CD4-positive, alpha-beta memory T cell (primary cell): ENCODE results near the gene ACER2. TPM values are rescaled to one million over a fixed set of nuclear protein-coding genes. Genes with fewer than 3 reads are reported as not detected.

Experiments used
- CTCF ChIA-PET: fragments of 350-600 bp; sonication (Branson Sonifier 250); formaldehyde crosslinking; loops from one replicate; lab custom pipeline; 2021; ENCODE audit warnings: inconsistent platforms; ENCODE audit not compliant: partially characterized antibody; lab: Charles Lee
- POLR2A ChIA-PET: fragments of 350-600 bp; sonication (Branson Sonifier 250); formaldehyde crosslinking; loops from one replicate; lab custom pipeline; 2021; ENCODE audit not compliant: partially characterized antibody; lab: Charles Lee
- DNase-seq, 5 donors: peaks; one replicate each; pipeline versions ENCODE4 v3.0.0 to v3.0.0-alpha.2; 2020 to 2022; ENCODE audit warnings: mixed read lengths in 1 of 5
- H3K27ac ChIP-seq: one replicate; pipeline ENCODE4 v1.7.0; 2013; ENCODE audit warnings: low read depth, low read length
- H3K27me3 ChIP-seq: 2 replicates; pipeline ENCODE4 v1.7.0; 2013; ENCODE audit warnings: mild to moderate bottlenecking, low read length, moderate library complexity; ENCODE audit not compliant: insufficient read depth
- H3K36me3 ChIP-seq: 2 replicates; pipeline ENCODE4 v1.7.0; 2013; ENCODE audit warnings: mild to moderate bottlenecking, low read length, moderate library complexity; ENCODE audit not compliant: insufficient read depth
- H3K4me1 ChIP-seq: 2 replicates; pipeline ENCODE4 v1.7.0; 2013; ENCODE audit warnings: mild to moderate bottlenecking, low read length, moderate library complexity; ENCODE audit not compliant: insufficient read depth
- H3K4me3 ChIP-seq, 2 donors: one replicate each; pipeline ENCODE4 v1.7.0; 2013; ENCODE audit warnings: low read length in 2 of 2, mild to moderate bottlenecking in 1 of 2
- H3K9me3 ChIP-seq, 2 donors: one replicate each; pipeline ENCODE4 v1.7.0; 2013; ENCODE audit warnings: low read length in 2 of 2, control low read depth in 1 of 2; ENCODE audit not compliant: control insufficient read depth in 1 of 2
- H3K27ac Mint-ChIP-seq, 7 donors: one replicate each; pipeline ENCODE4 v1.8.0; 2020 to 2021; ENCODE audit warnings: mixed read lengths in 7 of 7, mild to moderate bottlenecking in 6 of 7, inconsistent platforms in 3 of 7, moderate library complexity in 3 of 7
- H3K27me3 Mint-ChIP-seq, 2 donors: one replicate each; pipeline ENCODE4 v1.8.0; 2020 to 2021; ENCODE audit warnings: mixed read lengths in 2 of 2
- H3K36me3 Mint-ChIP-seq, 2 donors: one replicate each; pipeline ENCODE4 v1.8.0; 2020 to 2021; ENCODE audit warnings: mixed read lengths in 2 of 2, inconsistent platforms in 1 of 2, mild to moderate bottlenecking in 1 of 2
- H3K4me1 Mint-ChIP-seq, 4 donors: one replicate each; pipeline ENCODE4 v1.8.0; 2020 to 2021; ENCODE audit warnings: mixed read lengths in 4 of 4, mild to moderate bottlenecking in 1 of 4
- H3K4me3 Mint-ChIP-seq, 8 donors: one replicate each; pipeline ENCODE4 v1.8.0; 2020 to 2021; ENCODE audit warnings: mixed read lengths in 8 of 8, mild to moderate bottlenecking in 7 of 8, moderate library complexity in 6 of 8, inconsistent platforms in 3 of 8
- H3K9me3 Mint-ChIP-seq, 8 donors: one replicate each; pipeline ENCODE4 v1.8.0; 2020 to 2021; ENCODE audit warnings: mixed read lengths in 8 of 8, mild to moderate bottlenecking in 5 of 8, inconsistent platforms in 3 of 8, moderate library complexity in 1 of 8
- intact Hi-C: fragments of 100-400 bp; cut with micrococcal nuclease; formaldehyde crosslinking; loops from one replicate; pipeline ENCODE4 v1.15.1; 2023
- polyA plus RNA-seq, 2 donors: library from polyadenylated mRNA; unstranded; fragments of 300-500 nt; fragmentation: Illumina TruSeq; gene quantifications; one replicate each; pipeline ENCODE4 v1.2.3, GENCODE V29; 2021
- total RNA-seq, 2 experiments: library from RNA; stranded (reverse); gene quantifications; one replicate each; pipeline ENCODE4 v1.2.3, GENCODE V29; 2021

Gene ACER2
- total and polyA plus RNA-seq, 4 experiments from 2014 or later: 0.54 to 6.0 (median 3.5) TPM

GRCh38 chr9:19376931-19377330, 31.9 kb upstream of the ACER2 start:
- peaks cover 46 to 77% of the 10 kb centered on the region in 2 donors for H3K36me3 Mint-ChIP-seq
- H3K36me3 ChIP-seq: peaks cover 47% of the 10 kb centered on the region
- intact Hi-C loops: loop anchor here (5.0 kb wide), 1 partner anchor 195 kb away; no protein-coding TSS in a partner anchor

GRCh38 chr9:19378164-19378563, 30.6 kb upstream of the ACER2 start:
- peak overlapping the region; percentile 83 for H3K27ac ChIP-seq
- H3K27me3 ChIP-seq: no peaks in the 10 kb centered on the region
- H3K36me3 ChIP-seq: peaks cover 47% of the 10 kb centered on the region
- ChIA-PET POLR2A (interaction anchor here (1.0 to 2.9 kb wide), 3 partner anchors 12 to 329 kb away, joined by 3 to 49 read pairs (median 4); partner anchors contain the start of genes DENND4C and RRAGA), CTCF (interaction anchor here (1.0 to 1.5 kb wide), 2 partner anchors 86 to 87 kb away, joined by 3 read pairs; no protein-coding TSS in a partner anchor)
- peak overlapping the region; percentile 97 to 99 (median 98) for H3K4me3 Mint-ChIP-seq
- no peak for DNase-seq
- no peak overlapping the region for H3K4me3 ChIP-seq
- peak overlapping the region; percentile 62 to 100 (median 99) for H3K27ac Mint-ChIP-seq
- H3K4me1 ChIP-seq: peaks cover 36% of the 10 kb centered on the region
- no peaks in the 10 kb centered on the region for H3K27me3 Mint-ChIP-seq
- peaks cover 0 to 7% (median 0%) of the 10 kb centered on the region in 8 donors for H3K9me3 Mint-ChIP-seq
- H3K36me3 Mint-ChIP-seq: peaks cover 43 to 66% of the 10 kb centered on the region in 2 donors
- intact Hi-C loops: loop anchor here (5.0 kb wide), 1 partner anchor 196 kb away; no protein-coding TSS in a partner anchor
- no peaks in the 10 kb centered on the region for H3K9me3 ChIP-seq
- H3K4me1 Mint-ChIP-seq: peaks cover 36 to 44% (median 41%) of the 10 kb centered on the region in 4 donors

More at GRCh38 chr9:19376931-19377330, 31.9 kb upstream of the ACER2 start:
- Mint-ChIP-seq H3K4me1 (peaks cover 36 to 44% (median 40%) of the 10 kb centered on the region in 4 donors), H3K27me3 (no peaks in the 10 kb centered on the region), H3K9me3 (peaks cover 0 to 7% (median 0%) of the 10 kb centered on the region in 8 donors), H3K4me3 (peak overlapping the region in 5 of 8 donors; percentile 8 to 51 (median 32)), H3K27ac (peak overlapping the region in 6 of 7 donors; percentile 0 to 100 (median 60))
- Histone ChIP-seq H3K4me3 (no peak overlapping the region), H3K27me3 (no peaks in the 10 kb centered on the region), H3K27ac (peak overlapping the region; percentile 11), H3K9me3 (no peaks in the 10 kb centered on the region), H3K4me1 (peaks cover 36% of the 10 kb centered on the region)
- no peak for DNase-seq
- ChIA-PET POLR2A (interaction anchor here (1.0 to 1.5 kb wide), 3 partner anchors 10 to 32 kb away, joined by 3 read pairs; partner anchors contain the start of gene ACER2), CTCF (interaction anchor here (1.0 to 1.7 kb wide), 3 partner anchors 80 to 88 kb away, joined by 3 read pairs; no protein-coding TSS in a partner anchor)

- H3K9me3 ChIP-seq: no peaks in the 10 kb centered on the region
- H3K36me3 Mint-ChIP-seq: peaks cover 42 to 62% of the 10 kb centered on the region in 2 donors
- H3K27me3 Mint-ChIP-seq: no peaks in the 10 kb centered on the region
- H3K4me3 Mint-ChIP-seq: peak overlapping the region; percentile 97 to 99 (median 98)
- H3K27ac ChIP-seq: peak overlapping the region; percentile 83
- no peak for DNase-seq
- peaks cover 47% of the 10 kb centered on the region for H3K36me3 ChIP-seq
- H3K27me3 ChIP-seq: no peaks in the 10 kb centered on the region
- peak overlapping the region in 1 of 2 donors; percentile 71 for H3K4me3 ChIP-seq
- peaks cover 36 to 44% (median 40%) of the 10 kb centered on the region in 4 donors for H3K4me1 Mint-ChIP-seq
- peak overlapping the region; percentile 96 to 100 (median 99) for H3K27ac Mint-ChIP-seq
- ChIA-PET CTCF (no interaction called here), POLR2A (interaction anchor here (0.9 to 2.9 kb wide), 8 partner anchors 12 to 277 kb away, joined by 3 to 49 read pairs (median 6); partner anchors contain the start of genes ACER2 and DENND4C)
- H3K4me1 ChIP-seq: peaks cover 36% of the 10 kb centered on the region
- intact Hi-C loops: loop anchor here (5.0 kb wide), 1 partner anchor 196 kb away; no protein-coding TSS in a partner anchor
- H3K9me3 Mint-ChIP-seq: peaks cover 0 to 7% (median 0%) of the 10 kb centered on the region in 8 donors
These were observed 30.2 kb upstream of the ACER2 start for GRCh38 chr9:19378647-19379046.

- no peak for DNase-seq
- H3K9me3 ChIP-seq: no peaks in the 10 kb centered on the region
- Mint-ChIP-seq H3K36me3 (peaks cover 42 to 55% of the 10 kb centered on the region in 2 donors), H3K4me3 (peak overlapping the region; percentile 97 to 99 (median 98)), H3K4me1 (peaks cover 36 to 44% (median 40%) of the 10 kb centered on the region in 4 donors), H3K27me3 (no peaks in the 10 kb centered on the region), H3K27ac (peak overlapping the region; percentile 96 to 100 (median 99)), H3K9me3 (peaks cover 0 to 5% (median 0%) of the 10 kb centered on the region in 8 donors)
- H3K36me3 ChIP-seq: peaks cover 44% of the 10 kb centered on the region
- intact Hi-C loops: loop anchor here (5.0 kb wide), 1 partner anchor 197 kb away; no protein-coding TSS in a partner anchor
- no peaks in the 10 kb centered on the region for H3K27me3 ChIP-seq
- CTCF ChIA-PET: no interaction called here
- POLR2A ChIA-PET: interaction anchor here (0.9 to 2.9 kb wide), 15 partner anchors 11 to 330 kb away, joined by 3 to 49 read pairs (median 6); partner anchors contain the start of genes ACER2, DENND4C and RRAGA
- H3K27ac ChIP-seq: peak overlapping the region; percentile 83
- peak overlapping the region; percentile 64 to 71 for H3K4me3 ChIP-seq
- H3K4me1 ChIP-seq: peaks cover 36% of the 10 kb centered on the region
These were observed 29.5 kb upstream of the ACER2 start for GRCh38 chr9:19379283-19379682.

- peak overlapping the region; percentile 97 to 99 (median 98) for H3K4me3 Mint-ChIP-seq
- no peaks in the 10 kb centered on the region for H3K27me3 ChIP-seq
- peak in 1 of 5 donors; percentile 63 for DNase-seq
- peak overlapping the region; percentile 83 for H3K27ac ChIP-seq
- H3K27me3 Mint-ChIP-seq: no peaks in the 10 kb centered on the region
- peaks cover 42 to 51% of the 10 kb centered on the region in 2 donors for H3K36me3 Mint-ChIP-seq
- no peaks in the 10 kb centered on the region for H3K9me3 ChIP-seq
- H3K4me1 Mint-ChIP-seq: peaks cover 36 to 44% (median 40%) of the 10 kb centered on the region in 4 donors
- intact Hi-C loops: loop anchor here (1.0 to 10.0 kb wide), 8 partner anchors 29 to 1243 kb away; partner anchors contain the start of genes DENND4C, HAUS6, MLLT3 and RRAGA
- peaks cover 0 to 5% (median 0%) of the 10 kb centered on the region in 8 donors for H3K9me3 Mint-ChIP-seq
- peak overlapping the region; percentile 64 to 71 for H3K4me3 ChIP-seq
- H3K36me3 ChIP-seq: peaks cover 40% of the 10 kb centered on the region
- H3K4me1 ChIP-seq: peaks cover 36% of the 10 kb centered on the region
- POLR2A ChIA-PET: interaction anchor here (0.8 to 2.9 kb wide), 27 partner anchors 9 to 1304 kb away, joined by 3 to 49 read pairs (median 5); partner anchors contain the start of genes ACER2, DENND4C, FOCAD and HAUS6
- CTCF ChIA-PET: no interaction called here
- H3K27ac Mint-ChIP-seq: peak overlapping the region; percentile 96 to 100 (median 99)
These were observed 29.1 kb upstream of the ACER2 start for GRCh38 chr9:19379697-19380046.

- H3K4me1 ChIP-seq: peaks cover 36% of the 10 kb centered on the region
- no peaks in the 10 kb centered on the region for H3K27me3 ChIP-seq
- peak overlapping the region; percentile 83 for H3K27ac ChIP-seq
- CTCF ChIA-PET: no interaction called here
- peak overlapping the region; percentile 97 to 99 (median 98) for H3K4me3 Mint-ChIP-seq
- peaks cover 0 to 5% (median 0%) of the 10 kb centered on the region in 8 donors for H3K9me3 Mint-ChIP-seq
- H3K4me1 Mint-ChIP-seq: peaks cover 36 to 44% (median 40%) of the 10 kb centered on the region in 4 donors
- H3K9me3 ChIP-seq: no peaks in the 10 kb centered on the region
- peaks cover 33% of the 10 kb centered on the region for H3K36me3 ChIP-seq
- H3K27me3 Mint-ChIP-seq: no peaks in the 10 kb centered on the region
- H3K36me3 Mint-ChIP-seq: peaks cover 35 to 42% of the 10 kb centered on the region in 2 donors
- intact Hi-C loops: loop anchor here (1.0 to 10.0 kb wide), 7 partner anchors 28 to 1242 kb away; partner anchors contain the start of genes DENND4C, HAUS6, MLLT3 and RRAGA
- DNase-seq: no peak
- POLR2A ChIA-PET: interaction anchor here (0.6 to 2.9 kb wide), 17 partner anchors 9 to 332 kb away, joined by 3 to 49 read pairs (median 5); partner anchors contain the start of genes ACER2, DENND4C, HAUS6 and RRAGA
- H3K27ac Mint-ChIP-seq: peak overlapping the region; percentile 96 to 100 (median 99)
- peak overlapping the region; percentile 71 to 73 for H3K4me3 ChIP-seq
These were observed 28.1 kb upstream of the ACER2 start for GRCh38 chr9:19380826-19381075.
